GM13977 (cell line): ENCODE results near the gene ASXL3.

ENCODE experiments used
- DNase-seq: peaks from one replicate; pipeline ENCODE4 v3.0.0; 2012; ENCODE audit warnings: low spot score
- CTCF ChIP-seq: IDR thresholded peaks from 2 replicates; pipeline ENCODE4 v1.5.1; 2012; ENCODE audit warnings: mild to moderate bottlenecking, control low read depth; ENCODE audit not compliant: insufficient read depth; ENCODE audit errors: extremely low read depth, missing control alignments
- in situ Hi-C: fragments of 300-500 bp; cut with MboI; formaldehyde crosslinking; loops from one replicate; pipeline ENCODE4 v1.12.0; 2022; ENCODE audit warnings: low sequenced_read_pairs, low pct_unique_long_range_greater_than_20kb, mixed read lengths, inconsistent platforms; ENCODE audit not compliant: unreplicated experiment

Gene ASXL3

GRCh38 chr18:33735428-33735827 lies 157.4 kb downstream of the ASXL3 start:
- in situ Hi-C loops: no loop called here
- TF ChIP-seq CTCF: no peak
- DNase-seq: no peak

- no peak for TF ChIP-seq CTCF
- DNase-seq: no peak
- in situ Hi-C loops: no loop called here
These were observed 163.7 kb downstream of the ASXL3 start for GRCh38 chr18:33741760-33742159.

DNA sequence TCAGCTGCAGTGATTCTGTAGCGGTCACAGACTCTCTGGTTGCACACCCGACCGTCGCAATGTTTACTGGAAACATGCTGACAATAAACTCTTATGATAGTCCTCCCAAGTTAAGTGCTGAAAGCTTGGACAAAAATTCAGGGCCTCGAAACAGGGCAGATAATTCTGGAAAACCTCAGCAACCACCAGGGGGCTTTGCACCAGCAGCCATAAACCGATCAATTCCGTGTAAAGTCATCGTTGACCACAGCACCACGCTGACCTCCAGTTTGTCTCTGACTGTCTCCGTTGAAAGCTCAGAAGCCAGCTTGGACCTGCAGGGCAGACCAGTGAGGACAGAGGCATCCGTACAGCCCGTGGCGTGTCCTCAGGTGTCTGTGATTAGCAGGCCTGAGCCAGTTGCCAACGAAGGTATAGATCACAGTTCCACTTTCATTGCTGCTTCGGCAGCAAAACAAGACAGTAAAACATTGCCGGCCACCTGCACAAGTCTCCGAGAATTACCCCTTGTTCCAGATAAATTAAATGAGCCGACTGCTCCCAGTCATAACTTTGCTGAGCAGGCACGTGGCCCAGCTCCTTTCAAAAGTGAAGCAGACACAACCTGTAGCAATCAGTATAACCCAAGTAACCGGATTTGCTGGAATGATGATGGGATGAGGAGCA lies 166.1 kb downstream of the ASXL3 start:
- no peak for TF ChIP-seq CTCF
- in situ Hi-C loops: no loop called here
- no peak for DNase-seq

DNA sequence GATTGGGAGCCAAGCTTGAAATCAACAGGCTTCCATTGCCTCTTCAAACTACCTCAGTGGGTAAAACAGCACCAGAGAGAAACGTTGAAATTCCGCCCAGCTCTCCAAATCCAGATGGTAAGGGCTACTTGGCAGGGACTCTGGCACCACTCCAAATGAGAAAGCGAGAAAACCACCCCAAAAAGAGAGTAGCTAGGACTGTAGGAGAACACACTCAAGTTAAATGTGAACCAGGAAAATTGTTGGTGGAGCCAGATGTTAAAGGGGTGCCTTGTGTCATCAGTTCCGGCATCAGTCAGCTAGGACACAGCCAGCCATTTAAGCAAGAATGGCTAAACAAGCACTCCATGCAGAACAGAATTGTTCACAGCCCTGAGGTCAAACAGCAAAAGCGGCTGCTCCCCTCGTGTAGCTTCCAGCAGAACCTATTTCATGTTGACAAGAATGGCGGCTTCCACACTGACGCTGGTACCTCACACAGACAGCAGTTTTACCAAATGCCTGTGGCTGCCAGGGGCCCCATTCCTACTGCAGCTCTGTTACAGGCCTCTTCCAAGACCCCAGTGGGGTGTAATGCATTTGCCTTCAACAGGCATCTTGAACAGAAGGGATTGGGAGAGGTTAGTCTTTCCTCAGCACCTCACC lies 167.3 kb downstream of the ASXL3 start:
- in situ Hi-C loops: no loop called here
- no peak for TF ChIP-seq CTCF
- no peak for DNase-seq

- in situ Hi-C loops: no loop called here
- TF ChIP-seq CTCF: no peak
- no peak for DNase-seq
These were observed 168.0 kb downstream of the ASXL3 start for GRCh38 chr18:33745871-33746545.

DNA sequence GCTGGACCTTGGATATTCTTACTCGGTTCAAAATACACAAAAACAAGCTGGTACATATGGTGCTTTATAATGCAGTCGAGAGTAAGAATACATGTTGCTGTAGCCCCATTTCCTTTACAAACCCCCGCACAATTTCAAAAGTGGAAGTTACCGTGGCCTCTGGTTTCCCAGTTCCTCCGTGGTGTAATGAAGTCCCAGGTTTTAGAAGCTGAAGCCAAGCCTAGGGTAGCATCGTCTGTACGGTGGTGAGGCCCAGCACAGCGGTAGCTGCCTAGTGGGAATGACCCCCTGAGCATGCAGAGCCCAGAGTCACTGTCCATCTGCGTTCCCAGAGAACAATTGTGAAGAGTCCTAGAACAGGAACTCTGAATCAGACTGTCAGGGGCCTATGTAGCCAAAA lies 171.8 kb downstream of the ASXL3 start:
- in situ Hi-C loops: no loop called here
- no peak for DNase-seq
- no peak for TF ChIP-seq CTCF
